COLO829 (cell line): ENCODE data around the gene MYO18B.

Experiments
- DNase-seq: peaks from one replicate; pipeline ENCODE4 v3.0.0; 2012; ENCODE audit warnings: low spot score

MYO18B gene

GRCh38 chr22:25853501-25854284, 111.7 kb downstream of the MYO18B start:
- no peak for DNase-seq

DNA sequence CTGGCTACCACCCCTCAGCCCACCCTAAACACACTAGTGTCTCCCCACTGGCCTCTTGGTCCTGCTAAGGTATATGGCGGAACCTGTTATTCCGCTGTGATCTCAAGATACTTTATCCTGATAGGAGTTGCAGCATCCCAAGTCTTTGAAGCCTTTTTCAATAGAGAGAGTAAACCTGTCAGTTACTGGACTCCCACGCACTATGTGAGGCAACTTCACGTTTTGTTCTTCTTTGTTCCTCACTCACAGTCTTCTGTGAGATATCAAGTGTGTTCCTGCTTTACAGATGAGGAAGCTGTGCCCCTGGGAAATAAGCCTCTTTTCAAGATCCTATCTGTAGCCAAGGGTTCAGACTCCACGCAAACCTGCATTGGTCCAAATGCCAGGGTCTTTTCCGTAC, 127.8 kb downstream of the MYO18B start:
- DNase-seq, result no peak

DNA sequence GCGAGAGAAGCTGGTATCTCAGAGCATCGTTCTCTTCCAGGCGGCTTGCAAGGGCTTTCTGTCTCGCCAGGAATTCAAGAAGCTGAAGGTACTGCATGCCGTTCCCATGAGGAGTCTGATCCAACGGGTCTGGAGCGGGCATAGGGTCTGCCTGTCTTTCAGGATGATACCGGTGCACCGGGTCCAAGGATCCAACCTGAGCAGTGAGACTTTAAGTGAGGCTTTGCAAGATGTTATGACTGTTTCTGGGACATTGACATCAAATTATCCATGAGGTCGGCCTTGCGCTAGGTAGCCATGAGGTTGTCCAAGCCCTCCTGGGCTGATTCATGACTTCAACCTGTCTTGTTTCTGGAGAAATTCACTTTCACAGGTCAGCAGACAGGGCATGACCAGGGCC, 132.3 kb downstream of the MYO18B start:
- no peak for DNase-seq

DNA sequence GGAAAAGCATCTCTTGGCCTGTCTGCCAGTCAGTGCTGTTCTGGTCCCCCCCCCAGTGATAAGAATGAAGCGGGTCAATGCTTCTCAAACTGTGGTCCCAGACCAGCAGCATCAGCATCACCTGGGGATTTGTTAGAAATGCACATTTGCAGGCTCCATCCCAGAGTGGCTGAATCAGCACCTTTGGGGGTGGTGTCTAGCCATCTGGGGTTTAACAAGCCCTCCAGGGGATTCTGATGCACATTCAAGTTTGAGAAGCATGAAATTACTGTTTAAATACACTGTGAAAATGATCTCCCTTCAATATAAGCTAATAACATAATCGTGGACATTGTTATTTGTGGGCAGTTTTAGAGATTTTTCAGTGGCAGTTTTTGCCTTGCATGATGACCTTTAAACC, 133.5 kb downstream of the MYO18B start:
- no peak for DNase-seq

DNA sequence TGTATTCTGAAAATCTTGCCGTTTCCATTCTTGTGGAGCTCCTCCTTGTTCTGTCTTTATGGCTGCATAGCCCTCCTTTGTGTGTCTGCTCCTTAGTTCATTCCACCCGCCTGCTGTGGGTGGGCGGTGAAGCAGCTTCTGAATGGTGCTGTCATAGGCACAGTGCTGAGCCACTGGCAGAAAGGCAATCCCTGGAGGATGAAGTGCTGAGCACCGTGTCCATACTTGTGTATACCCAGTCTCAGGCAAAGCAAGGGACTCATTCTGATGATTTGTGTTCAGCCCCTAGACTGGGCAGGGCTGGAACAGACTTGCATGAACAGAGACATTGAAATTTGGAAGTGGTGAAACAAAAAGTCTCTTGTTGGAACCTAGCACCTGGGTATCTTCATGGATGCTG, 134.9 kb downstream of the MYO18B start:
- no peak for DNase-seq

DNA sequence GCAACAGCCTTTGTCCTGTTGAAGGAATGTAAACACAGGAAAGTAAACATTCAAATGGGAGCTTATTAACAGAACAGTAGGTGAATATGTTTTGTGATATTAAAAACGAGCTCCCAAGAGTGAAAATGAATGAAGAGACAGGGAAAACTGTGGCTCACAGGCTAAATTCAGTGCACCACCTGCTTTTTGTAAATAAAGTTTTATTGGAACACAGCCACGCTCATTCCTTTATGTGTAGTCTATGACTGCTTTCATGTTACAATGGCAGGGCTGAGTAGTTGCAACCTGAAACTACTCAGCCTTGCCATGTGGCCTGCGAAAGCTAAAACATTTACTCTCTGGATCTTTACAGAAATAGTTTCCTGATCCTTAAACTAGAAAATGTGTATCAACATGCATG, 136.9 kb downstream of the MYO18B start:
- DNase-seq, result no peak

DNA sequence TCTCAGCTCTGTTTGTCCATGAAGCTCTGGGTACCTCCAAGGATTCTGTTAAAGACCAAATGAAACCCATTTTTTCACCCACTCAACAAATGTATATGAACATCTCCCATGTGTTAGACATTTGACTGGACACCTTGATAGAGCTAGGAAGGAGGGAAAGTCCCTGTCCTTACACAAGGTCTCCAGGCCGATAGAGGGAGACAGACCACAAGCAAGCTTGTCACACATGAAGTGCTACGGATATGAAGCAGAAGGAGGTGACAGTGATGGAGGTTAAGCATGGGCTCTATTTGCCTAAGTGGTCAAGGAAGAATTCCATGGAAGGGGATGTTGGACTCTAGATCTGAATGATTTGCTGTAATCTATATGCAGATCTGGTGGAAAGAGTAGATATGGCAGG, 138.5 kb downstream of the MYO18B start:
- DNase-seq, result no peak

GRCh38 chr22:25881210-25881755, 139.3 kb downstream of the MYO18B start:
- DNase-seq, result no peak

DNA sequence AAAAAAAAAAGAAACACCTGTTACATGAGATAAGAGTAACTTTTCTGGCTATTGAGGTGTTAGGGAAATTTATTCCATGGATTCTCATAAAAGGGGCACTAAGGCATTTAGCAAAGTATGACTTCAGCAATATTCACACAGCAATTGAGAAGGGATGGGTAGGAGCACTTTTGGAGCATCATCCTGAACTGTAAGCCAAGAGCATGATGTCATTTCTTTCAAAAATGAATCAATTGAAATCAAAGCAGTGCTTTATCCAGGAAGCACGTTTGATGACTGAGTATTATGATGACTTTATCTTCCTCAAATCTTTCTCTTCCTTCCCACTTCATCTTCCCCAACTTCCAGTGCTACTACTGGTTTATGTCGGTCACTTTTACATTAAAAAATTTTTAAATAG, 140.4 kb downstream of the MYO18B start:
- DNase-seq, result no peak

DNA sequence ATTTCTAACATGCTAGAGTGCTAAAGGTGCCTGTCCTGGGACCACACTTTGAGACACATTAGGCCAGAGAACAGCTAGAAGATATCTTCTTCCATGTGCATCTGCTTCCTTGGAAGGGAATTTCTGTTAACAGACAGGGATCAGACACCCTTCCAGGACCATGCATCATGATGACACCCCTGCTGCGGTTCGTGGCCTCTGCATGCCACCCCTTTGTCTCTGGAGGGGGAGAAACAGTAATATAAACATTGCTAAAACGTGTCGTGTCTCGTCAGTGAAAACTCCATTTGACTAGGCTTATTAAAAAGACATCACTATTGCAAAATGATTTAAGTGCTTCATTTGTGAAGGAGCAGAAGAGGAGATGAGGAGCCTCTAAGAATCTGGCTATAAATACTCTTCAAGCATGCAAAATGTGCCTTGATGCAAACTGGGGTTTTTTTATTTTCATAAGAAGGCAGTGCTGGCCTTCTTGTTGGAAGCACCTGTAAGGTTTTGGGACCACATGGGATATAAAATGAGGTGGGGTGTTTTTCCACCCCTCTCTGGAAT, 141.6 kb downstream of the MYO18B start:
- no peak for DNase-seq

DNA sequence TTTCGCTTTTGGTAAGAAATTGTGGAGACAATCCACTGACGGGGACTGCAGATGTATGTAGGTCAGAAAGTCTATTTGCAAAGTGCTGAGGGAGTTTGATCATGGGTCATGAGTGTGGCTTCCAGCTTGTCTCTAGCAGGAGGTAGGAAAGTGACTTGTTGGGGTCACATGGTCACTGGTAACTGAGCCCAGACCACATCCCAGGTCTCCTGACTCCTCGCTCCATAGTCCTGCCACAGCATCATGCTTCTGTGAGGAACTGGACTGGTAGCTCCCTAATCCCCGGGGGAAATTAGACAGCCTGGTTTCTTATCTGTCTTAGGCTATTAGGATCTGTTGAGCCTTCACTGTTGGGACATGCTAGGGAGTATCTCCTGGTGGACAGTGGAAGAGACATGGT, 142.1 kb downstream of the MYO18B start:
- DNase-seq, result no peak

GRCh38 chr22:25888399-25889054, 146.5 kb downstream of the MYO18B start:
- DNase-seq, result no peak

DNA sequence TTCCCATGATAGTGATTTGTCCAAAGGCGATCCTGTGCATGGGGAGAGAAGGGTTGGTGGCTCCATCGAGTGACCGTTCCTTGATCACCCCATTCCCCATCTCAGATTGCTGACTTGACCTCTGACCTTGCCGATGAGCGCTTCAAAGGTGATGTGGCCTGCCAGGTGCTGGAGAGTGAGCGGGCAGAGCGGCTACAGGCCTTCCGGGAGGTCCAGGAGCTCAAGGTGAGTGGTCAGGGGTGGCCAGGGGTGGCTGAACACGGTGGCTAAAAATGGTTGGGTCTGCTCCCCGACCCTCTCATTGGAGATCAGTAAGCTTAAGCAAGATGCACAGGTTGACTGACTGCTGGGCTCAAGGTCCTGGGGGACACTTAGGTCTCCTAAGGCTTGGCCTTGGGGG, 148.7 kb downstream of the MYO18B start:
- DNase-seq, result no peak

- DNase-seq, result no peak
Observed at GRCh38 chr22:25892678-25893077, 150.7 kb downstream of the MYO18B start.

DNA sequence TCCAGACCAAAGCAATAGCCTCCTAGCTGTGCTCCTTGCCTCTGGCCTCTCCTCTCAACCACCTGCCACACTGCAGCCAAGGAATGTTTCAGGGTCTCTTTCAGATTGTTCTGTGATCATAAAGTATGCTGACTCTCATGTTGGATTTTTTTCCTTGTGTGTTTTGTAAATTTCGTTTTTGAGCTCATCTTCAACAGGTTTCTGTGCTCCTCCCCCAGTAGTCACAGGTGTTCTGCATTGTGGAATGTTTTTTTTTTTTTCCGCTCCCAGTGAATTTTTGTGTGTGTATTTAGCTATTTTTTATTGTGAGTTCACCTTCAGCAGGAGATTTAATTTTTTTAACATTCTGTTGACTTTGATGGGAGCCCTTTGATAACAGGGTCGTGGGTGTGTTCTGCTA, 153.7 kb downstream of the MYO18B start:
- DNase-seq, result no peak

DNA sequence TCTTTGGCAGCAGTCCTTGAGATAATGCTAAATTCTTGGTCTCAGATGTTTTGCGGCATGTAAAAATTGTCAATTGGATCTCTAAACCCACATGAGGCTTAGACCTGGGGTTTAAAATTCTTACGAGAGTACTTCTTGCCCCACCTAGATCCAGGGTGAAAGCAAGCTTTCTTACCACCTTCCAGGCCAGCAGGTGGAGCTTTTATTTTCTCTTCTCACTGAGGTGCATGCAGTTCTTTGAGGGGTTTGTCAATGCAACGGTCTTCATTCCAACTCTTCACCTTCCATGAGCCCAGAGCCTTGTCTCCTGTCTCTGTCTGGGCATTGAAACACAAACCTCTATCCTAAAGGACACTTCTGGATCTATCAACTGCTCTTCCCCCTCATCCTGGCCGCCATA, 154.1 kb downstream of the MYO18B start:
- DNase-seq, result no peak

GRCh38 chr22:25896592-25896991, 154.6 kb downstream of the MYO18B start:
- no peak for DNase-seq

- no peak for DNase-seq
Observed at GRCh38 chr22:25898707-25899365, 156.8 kb downstream of the MYO18B start.

DNA sequence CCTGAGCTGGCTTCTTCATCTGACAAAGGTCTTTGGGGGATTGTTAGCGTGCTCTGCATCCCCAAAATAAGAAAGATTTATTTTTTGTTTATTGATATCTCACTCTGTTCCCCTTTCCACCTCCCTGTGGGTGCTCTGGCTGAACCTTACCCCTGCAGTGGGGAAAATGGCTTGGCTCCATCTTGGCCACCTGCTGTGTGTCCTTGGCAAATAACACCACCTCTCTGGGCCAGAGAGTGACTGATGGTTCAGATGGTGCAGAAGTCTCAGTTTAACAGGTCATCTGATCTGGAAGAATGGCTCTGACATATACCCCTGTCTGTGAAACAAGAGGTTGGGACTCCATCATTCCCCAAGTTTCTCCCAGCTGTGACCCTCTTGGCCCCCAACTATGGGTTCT, 157.6 kb downstream of the MYO18B start:
- DNase-seq, result no peak

- no peak for DNase-seq
Observed at GRCh38 chr22:25900390-25900789, 158.4 kb downstream of the MYO18B start.

DNA sequence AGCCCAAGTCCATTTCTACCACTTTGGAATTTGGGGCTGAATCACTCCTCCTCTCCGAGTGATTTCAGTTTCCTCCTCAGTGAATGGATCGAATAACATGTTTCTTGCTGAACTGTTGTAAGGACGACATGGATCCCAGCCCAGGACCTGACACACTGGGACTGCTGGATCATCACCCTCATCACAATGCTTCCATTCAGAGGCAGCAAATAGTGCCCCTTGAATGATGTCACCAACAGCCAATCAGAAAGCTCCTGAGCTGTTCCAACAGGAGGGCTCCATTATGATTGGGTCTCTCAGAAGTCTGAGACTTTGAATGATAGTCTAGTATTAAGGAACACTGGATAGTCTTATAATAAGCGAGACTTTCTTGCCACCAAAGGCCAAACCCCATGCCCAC, 158.9 kb downstream of the MYO18B start:
- DNase-seq, result no peak

DNA sequence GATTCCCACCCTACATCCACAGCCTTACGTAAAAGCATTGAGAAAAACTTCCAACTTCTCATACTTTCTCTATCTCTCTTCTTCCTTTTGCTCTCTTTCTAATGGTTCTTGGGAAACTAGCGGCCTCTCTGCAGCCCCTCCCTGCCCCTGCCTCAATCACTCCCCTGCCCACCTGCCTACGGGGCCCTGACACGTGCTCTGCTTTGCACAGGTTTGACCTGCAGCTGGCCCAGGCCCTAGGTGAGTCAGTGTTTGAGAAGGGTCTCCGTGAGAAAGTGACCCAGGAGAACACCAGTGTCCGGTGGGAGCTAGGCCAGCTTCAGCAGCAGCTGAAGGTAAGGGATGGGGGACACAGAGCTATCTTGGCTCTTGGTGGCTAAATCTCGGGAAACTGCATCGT, 160.4 kb downstream of the MYO18B start:
- no peak for DNase-seq

GRCh38 chr22:25903294-25903693, 161.3 kb downstream of the MYO18B start:
- DNase-seq, result no peak
